ENCODE data around the gene ZMIZ1.

DNA sequence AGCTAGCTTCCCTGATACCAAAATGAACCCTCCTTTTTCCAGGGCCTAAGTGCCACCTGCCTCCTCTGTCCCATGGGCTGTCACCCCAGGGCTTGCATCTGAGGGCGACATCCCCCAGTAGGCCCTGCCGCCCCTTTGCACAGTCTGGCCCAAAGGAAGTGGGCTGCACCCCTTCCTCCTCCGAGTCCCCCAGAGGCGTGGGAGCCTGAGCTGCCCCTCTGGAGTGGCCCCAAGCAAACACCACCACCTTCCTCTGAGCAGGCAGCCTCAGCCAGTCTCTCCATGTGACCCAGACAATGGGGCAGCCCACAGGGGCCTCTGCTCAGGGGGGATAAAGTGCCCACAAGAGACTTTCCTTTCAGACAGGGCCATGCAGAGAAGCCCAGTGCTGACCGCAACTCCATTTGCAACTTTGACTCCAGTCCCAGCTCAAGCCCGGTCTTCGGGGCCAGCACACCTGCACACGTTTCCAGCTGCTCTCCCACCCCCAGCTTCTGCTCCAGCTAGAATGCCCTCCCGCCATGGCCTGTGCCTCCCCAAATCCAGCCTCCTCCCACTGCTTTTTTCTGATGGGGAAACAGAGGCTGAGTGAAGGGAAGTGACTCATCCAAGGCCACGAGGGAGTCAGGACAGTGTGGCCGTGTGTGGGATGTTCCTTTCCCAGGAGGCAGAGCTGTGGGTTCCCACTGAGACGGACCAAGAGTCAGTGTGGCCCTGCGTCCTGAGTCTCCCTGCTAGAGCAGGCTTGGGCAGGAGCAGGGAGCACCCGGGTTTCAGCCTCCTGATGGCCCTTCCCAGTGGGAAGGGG, 111.9 kb downstream of the ZMIZ1 start:
- TF ChIP-seq, protein P1, sequence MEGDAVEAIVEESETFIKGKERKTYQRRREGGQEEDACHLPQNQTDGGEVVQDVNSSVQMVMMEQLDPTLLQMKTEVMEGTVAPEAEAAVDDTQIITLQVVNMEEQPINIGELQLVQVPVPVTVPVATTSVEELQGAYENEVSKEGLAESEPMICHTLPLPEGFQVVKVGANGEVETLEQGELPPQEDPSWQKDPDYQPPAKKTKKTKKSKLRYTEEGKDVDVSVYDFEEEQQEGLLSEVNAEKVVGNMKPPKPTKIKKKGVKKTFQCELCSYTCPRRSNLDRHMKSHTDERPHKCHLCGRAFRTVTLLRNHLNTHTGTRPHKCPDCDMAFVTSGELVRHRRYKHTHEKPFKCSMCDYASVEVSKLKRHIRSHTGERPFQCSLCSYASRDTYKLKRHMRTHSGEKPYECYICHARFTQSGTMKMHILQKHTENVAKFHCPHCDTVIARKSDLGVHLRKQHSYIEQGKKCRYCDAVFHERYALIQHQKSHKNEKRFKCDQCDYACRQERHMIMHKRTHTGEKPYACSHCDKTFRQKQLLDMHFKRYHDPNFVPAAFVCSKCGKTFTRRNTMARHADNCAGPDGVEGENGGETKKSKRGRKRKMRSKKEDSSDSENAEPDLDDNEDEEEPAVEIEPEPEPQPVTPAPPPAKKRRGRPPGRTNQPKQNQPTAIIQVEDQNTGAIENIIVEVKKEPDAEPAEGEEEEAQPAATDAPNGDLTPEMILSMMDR (IDR thresholded peaks at IDR 0.05), result no peak
- no peak for TF ChIP-seq POLR2A (IDR thresholded peaks at IDR 0.05)
- no peak for TF ChIP-seq EP300 (IDR thresholded peaks at IDR 0.05)
